ENCODE measurements around the gene MEF2C. TPM values are rescaled to one million over a fixed set of nuclear protein-coding genes. Genes with fewer than 3 reads are reported as not detected.

Gene MEF2C
- total RNA-seq, 2 donors from 2014 or later: 13.9 to 44.0 TPM

DNA sequence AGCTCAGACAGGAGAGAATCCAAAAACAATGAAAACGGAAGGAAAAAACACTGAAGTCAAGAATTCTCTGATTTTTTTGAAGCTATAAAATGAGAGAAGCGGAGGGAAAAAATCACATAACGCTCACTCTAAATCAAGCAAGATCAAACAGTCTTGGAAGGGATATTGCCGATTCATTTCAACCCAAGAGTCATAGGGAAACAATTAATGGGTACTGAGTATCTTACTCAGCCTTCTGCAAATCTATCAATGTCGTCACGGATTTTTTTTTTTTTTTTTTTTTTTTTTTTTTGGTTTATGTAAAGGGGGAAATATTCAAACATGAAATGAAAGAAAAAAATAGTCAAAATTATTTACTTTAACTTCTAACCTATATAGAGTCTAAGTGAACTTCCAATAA lies 9.5 kb downstream of the MEF2C start:
- Histone ChIP-seq H3K36me3 (no peaks in the 10 kb centered on the region), H3K9me3 (no peaks in the 10 kb centered on the region), H3K4me1 (replicated peaks) (no peaks in the 10 kb centered on the region), H3K27ac (no peak overlapping the region), H3K27me3 (replicated peaks; ENCODE audit: insufficient read depth) (no peaks in the 10 kb centered on the region), H3K4me3 (no peak overlapping the region)
- intact Hi-C loops (cut with DNase I): no loop called here
- 87% methylated on average over 6 of the region's 6 CpGs for WGBS
- no peak for DNase-seq (ENCODE audit: low spot score)
- no peak for TF ChIP-seq CTCF (IDR thresholded peaks at IDR 0.05)
- TF ChIP-seq POLR2A (IDR thresholded peaks at IDR 0.05): no peak
- no peak for TF ChIP-seq POLR2AphosphoS5 (IDR thresholded peaks at IDR 0.05)

GRCh38 chr5:88872971-88873370 lies 10.0 kb downstream of the MEF2C start:
- Histone ChIP-seq H3K36me3 (no peaks in the 10 kb centered on the region), H3K27me3 (replicated peaks; ENCODE audit: insufficient read depth) (no peaks in the 10 kb centered on the region), H3K27ac (no peak overlapping the region), H3K4me3 (no peak overlapping the region), H3K4me1 (replicated peaks) (no peaks in the 10 kb centered on the region), H3K9me3 (no peaks in the 10 kb centered on the region)
- DNase-seq (ENCODE audit: low spot score): no peak
- intact Hi-C loops (cut with DNase I): no loop called here
- 87% methylated on average over 6 of the region's 6 CpGs for WGBS
- no peak for TF ChIP-seq POLR2A (IDR thresholded peaks at IDR 0.05)
- TF ChIP-seq POLR2AphosphoS5 (IDR thresholded peaks at IDR 0.05): no peak
- TF ChIP-seq CTCF (IDR thresholded peaks at IDR 0.05): no peak

- DNase-seq (ENCODE audit: low spot score): no peak
- Histone ChIP-seq H3K36me3 (no peaks in the 10 kb centered on the region), H3K9me3 (no peaks in the 10 kb centered on the region), H3K27me3 (replicated peaks; ENCODE audit: insufficient read depth) (no peaks in the 10 kb centered on the region), H3K27ac (no peak overlapping the region), H3K4me3 (no peak overlapping the region), H3K4me1 (replicated peaks) (no peaks in the 10 kb centered on the region)
- WGBS: 17% methylated on average over 2 of the region's 2 CpGs
- intact Hi-C loops (cut with DNase I): no loop called here
- no peak for TF ChIP-seq POLR2A (IDR thresholded peaks at IDR 0.05)
- TF ChIP-seq CTCF (IDR thresholded peaks at IDR 0.05): no peak
- TF ChIP-seq POLR2AphosphoS5 (IDR thresholded peaks at IDR 0.05): no peak
Observed at GRCh38 chr5:88870285-88870684, 12.7 kb downstream of the MEF2C start.

GRCh38 chr5:88868468-88869068 lies 14.4 kb downstream of the MEF2C start:
- Histone ChIP-seq H3K27me3 (replicated peaks; ENCODE audit: insufficient read depth) (no peaks in the 10 kb centered on the region), H3K4me3 (no peak overlapping the region), H3K27ac (no peak overlapping the region), H3K4me1 (replicated peaks) (no peaks in the 10 kb centered on the region), H3K9me3 (no peaks in the 10 kb centered on the region), H3K36me3 (no peaks in the 10 kb centered on the region)
- no peak for TF ChIP-seq POLR2AphosphoS5 (IDR thresholded peaks at IDR 0.05)
- TF ChIP-seq POLR2A (IDR thresholded peaks at IDR 0.05): no peak
- TF ChIP-seq CTCF (IDR thresholded peaks at IDR 0.05): no peak
- WGBS: 52% methylated on average over 7 of the region's 7 CpGs
- DNase-seq (ENCODE audit: low spot score): no peak
- intact Hi-C loops (cut with DNase I): no loop called here

DNA sequence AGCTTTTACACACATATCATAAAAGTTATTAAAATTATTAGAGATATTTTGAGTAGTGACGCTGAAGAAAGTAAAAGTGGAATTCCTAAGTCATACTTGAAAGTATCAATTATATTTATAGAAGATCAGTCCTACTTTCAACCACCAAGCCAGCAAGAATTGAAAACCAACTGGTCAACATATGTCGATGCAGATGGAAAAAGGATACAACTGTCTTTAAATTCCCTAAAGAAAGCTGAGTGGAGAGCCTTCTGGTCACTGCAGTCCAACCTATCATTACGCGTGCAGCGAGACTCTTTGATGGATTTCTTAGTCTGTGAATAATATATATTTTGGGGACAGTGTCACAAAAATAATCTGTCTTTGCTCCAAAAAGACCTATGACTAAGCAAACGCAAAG lies 15.3 kb downstream of the MEF2C start:
- no peak overlapping the region for H3K4me3 ChIP-seq
- TF ChIP-seq CTCF (IDR thresholded peaks at IDR 0.05) (no peak), POLR2AphosphoS5 (IDR thresholded peaks at IDR 0.05) (no peak), POLR2A (IDR thresholded peaks at IDR 0.05) (no peak)
- no peaks in the 10 kb centered on the region for H3K27me3 ChIP-seq (replicated peaks; ENCODE audit: insufficient read depth)
- no peaks in the 10 kb centered on the region for H3K36me3 ChIP-seq
- H3K9me3 ChIP-seq: no peaks in the 10 kb centered on the region
- H3K27ac ChIP-seq: no peak overlapping the region
- intact Hi-C loops (cut with DNase I): no loop called here
- WGBS: 97% methylated on average over 6 of the region's 6 CpGs
- DNase-seq (ENCODE audit: low spot score): no peak
- H3K4me1 ChIP-seq (replicated peaks): no peaks in the 10 kb centered on the region
